Left lobe of liver (tissue), 2 donors: ENCODE results near the gene CXCL16. TPM values are rescaled to one million over a fixed set of nuclear protein-coding genes. Genes with fewer than 3 reads are reported as not detected.
A peak's percentile ranks its signal among the peaks of the same experiment; 100 is the strongest.
"Not testable (repeated sequence)": the region's sequence is repeated elsewhere in the genome, so short reads cannot be mapped to it uniquely, and the experiment has no call there.

ENCODE experiments used
- ATAC-seq: fragments of 200-7000 bp; cut with Tn5 transposase; one replicate; pipeline ENCODE4 v1.9.1; 2020; ENCODE audit warnings: mild to moderate bottlenecking, moderate library complexity
- DNase-seq: peaks from one replicate; pipeline ENCODE4 v3.0.0-alpha.2; 2020; ENCODE audit warnings: low spot score
- total RNA-seq: library from RNA; stranded (reverse); gene quantifications from one replicate; pipeline ENCODE4 v1.2.1, GENCODE V29; 2021
- donor health status: DM: no; HTN: no; CAD: no; lungs with moderate emphysema.
- donor health status: DM: no; HTN: yes; CAD: no.

CXCL16 gene
- total RNA-seq, 1 donor from 2014 or later, result 14.5 TPM

- DNase-seq, result no peak
- ATAC-seq, result no peak
Observed at GRCh38 chr17:4703330-4703691, 36.4 kb downstream of the CXCL16 start.

GRCh38 chr17:4701116-4701515 lies 38.6 kb downstream of the CXCL16 start:
- ATAC-seq (no peak), DNase-seq (no peak)

- not testable (repeated sequence) for DNase-seq
- peak; percentile 61 for ATAC-seq
Observed at GRCh38 chr17:4699401-4700056, 40.2 kb downstream of the CXCL16 start.

GRCh38 chr17:4696437-4696805 lies 43.3 kb downstream of the CXCL16 start:
- ATAC-seq, result no peak
- DNase-seq, result no peak

GRCh38 chr17:4693416-4693815 lies 46.3 kb downstream of the CXCL16 start:
- no peak for ATAC-seq
- DNase-seq, result no peak

GRCh38 chr17:4691686-4692085 lies 48.0 kb downstream of the CXCL16 start:
- ATAC-seq (no peak), DNase-seq (no peak)

GRCh38 chr17:4690745-4691144 lies 49.0 kb downstream of the CXCL16 start:
- ATAC-seq (no peak), DNase-seq (no peak)

GRCh38 chr17:4689872-4690271 lies 49.9 kb downstream of the CXCL16 start:
- DNase-seq, ATAC-seq: not testable (repeated sequence)

GRCh38 chr17:4683739-4684138 lies 56.0 kb downstream of the CXCL16 start:
- ATAC-seq, DNase-seq: not testable (repeated sequence)

Other genes with a start within 250 kb of the CXCL16 start
- 11.4 TPM for gene SPNS2, start 241.0 kb downstream of the CXCL16 start, total RNA-seq
- gene MYBBP1A, start 184.5 kb downstream of the CXCL16 start, total RNA-seq, result 18.5 TPM
- 0.35 TPM for gene GGT6, start 179.4 kb downstream of the CXCL16 start, total RNA-seq
- not detected for gene SMTNL2, start 155.4 kb downstream of the CXCL16 start, total RNA-seq
- gene ALOX15, start 98.2 kb downstream of the CXCL16 start, total RNA-seq, result 0.70 TPM
- gene PELP1, start 35.8 kb downstream of the CXCL16 start, total RNA-seq, result 17.5 TPM
- 26.2 TPM for gene ARRB2, start 29.3 kb downstream of the CXCL16 start, total RNA-seq
- gene MED11, start 8.5 kb downstream of the CXCL16 start, total RNA-seq, result 13.3 TPM
- 0.63 TPM for gene ZMYND15, start 95 bp downstream of the CXCL16 start, total RNA-seq
- 79.0 TPM for gene TM4SF5, start 32.0 kb upstream of the CXCL16 start, total RNA-seq
- gene VMO1, start 46.4 kb upstream of the CXCL16 start, total RNA-seq, result 8.2 TPM
- 28.0 TPM for gene GLTPD2, start 49.0 kb upstream of the CXCL16 start, total RNA-seq
- 79.1 TPM for gene PSMB6, start 56.2 kb upstream of the CXCL16 start, total RNA-seq
- 8.5 TPM for gene PLD2, start 67.2 kb upstream of the CXCL16 start, total RNA-seq
- 34.1 TPM for gene MINK1, start 93.4 kb upstream of the CXCL16 start, total RNA-seq
- gene C17orf107, start 159.6 kb upstream of the CXCL16 start, total RNA-seq, result 4.1 TPM
- 3.1 TPM for gene CHRNE, start 163.2 kb upstream of the CXCL16 start, total RNA-seq
- gene GP1BA, start 192.3 kb upstream of the CXCL16 start, total RNA-seq, result not detected
- 44.7 TPM for gene SLC25A11, start 200.1 kb upstream of the CXCL16 start, total RNA-seq
- 78.9 TPM for gene RNF167, start 200.3 kb upstream of the CXCL16 start, total RNA-seq
- gene PFN1, start 208.6 kb upstream of the CXCL16 start, total RNA-seq, result 254 TPM
- gene ENO3, start 211.2 kb upstream of the CXCL16 start, total RNA-seq, result 52.7 TPM
- 20.3 TPM for gene SPAG7, start 227.9 kb upstream of the CXCL16 start, total RNA-seq
- 17.7 TPM for gene CAMTA2, start 247.7 kb upstream of the CXCL16 start, total RNA-seq